HEK293T (cell line): ENCODE results near the gene NFIX.

Experiments
- ARNT ChIP-seq: fragments of 450-650 bp; IDR thresholded peaks from 2 replicates; pipeline ENCODE4 v1.6.1; 2017; ENCODE audit warnings: mild to moderate bottlenecking
- FOXA1 ChIP-seq: fragments of 450-650 bp; IDR thresholded peaks from 2 replicates; pipeline ENCODE4 v1.6.1; 2016; ENCODE audit warnings: mild to moderate bottlenecking
- FOXK2 ChIP-seq: fragments of 450-650 bp; IDR thresholded peaks from 2 replicates; pipeline ENCODE4 v1.6.1; 2016; ENCODE audit warnings: mild to moderate bottlenecking
- FOXM1 ChIP-seq: fragments of 450-650 bp; IDR thresholded peaks from 2 replicates; pipeline ENCODE4 v1.6.1; 2017; ENCODE audit warnings: mild to moderate bottlenecking, borderline replicate concordance
- L3MBTL2 ChIP-seq: fragments of 450-650 bp; conservative IDR thresholded peaks from 2 replicates; pipeline ENCODE4 v1.6.1; 2016; ENCODE audit warnings: mild to moderate bottlenecking
- TARDBP ChIP-seq: fragments of 450-650 bp; IDR thresholded peaks from 2 replicates; pipeline ENCODE4 v1.6.1; 2016
- ZNF384 ChIP-seq: fragments of 450-650 bp; IDR thresholded peaks from 2 replicates; pipeline ENCODE4 v1.6.1; 2016
- TF ChIP-seq, protein P1 (sequence below): fragments of 450-650 bp; IDR thresholded peaks from 2 replicates; pipeline ENCODE4 v1.6.1; 2016

DNA sequence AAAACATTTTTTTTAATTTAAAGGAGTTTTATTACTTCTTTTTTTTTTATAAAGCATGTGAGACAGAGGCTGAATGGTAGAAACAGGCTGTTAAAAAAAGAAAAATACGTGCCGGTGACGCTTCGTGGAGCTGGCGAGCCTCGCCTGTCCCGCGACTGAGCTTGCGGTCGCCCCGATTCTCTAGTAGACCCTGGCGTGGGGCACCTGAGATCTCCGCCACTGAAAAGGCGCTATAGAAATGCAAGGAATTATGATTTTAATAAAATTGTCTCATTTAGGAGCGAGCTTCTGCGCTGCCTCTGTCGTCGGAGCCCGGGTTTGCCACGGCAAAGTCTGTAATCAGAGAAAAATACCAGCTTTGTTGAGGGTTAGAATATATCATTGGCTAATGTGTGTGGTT, 18.4 kb downstream of the NFIX start:
- no peak for TF ChIP-seq FOXK2
- no peak for TF ChIP-seq FOXM1
- TF ChIP-seq L3MBTL2, result no peak
- no peak for TF ChIP-seq FOXA1
- no peak for TF ChIP-seq TARDBP
- TF ChIP-seq, protein P1, sequence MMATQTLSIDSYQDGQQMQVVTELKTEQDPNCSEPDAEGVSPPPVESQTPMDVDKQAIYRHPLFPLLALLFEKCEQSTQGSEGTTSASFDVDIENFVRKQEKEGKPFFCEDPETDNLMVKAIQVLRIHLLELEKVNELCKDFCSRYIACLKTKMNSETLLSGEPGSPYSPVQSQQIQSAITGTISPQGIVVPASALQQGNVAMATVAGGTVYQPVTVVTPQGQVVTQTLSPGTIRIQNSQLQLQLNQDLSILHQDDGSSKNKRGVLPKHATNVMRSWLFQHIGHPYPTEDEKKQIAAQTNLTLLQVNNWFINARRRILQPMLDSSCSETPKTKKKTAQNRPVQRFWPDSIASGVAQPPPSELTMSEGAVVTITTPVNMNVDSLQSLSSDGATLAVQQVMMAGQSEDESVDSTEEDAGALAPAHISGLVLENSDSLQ, result no peak
- TF ChIP-seq ZNF384, result no peak
- TF ChIP-seq ARNT, result no peak
